ENCODE results near the gene ADTRP.

GRCh38 chr6:11780097-11780428 is 1.5 kb upstream of the ADTRP start:
- TF ChIP-seq RARB (CRISPR knock-in tag; IDR thresholded peaks at IDR 0.05) (no peak), PATZ1 (CRISPR knock-in tag; IDR thresholded peaks at IDR 0.05; ENCODE audit: borderline replicate concordance) (no peak), SNAI2 (CRISPR knock-in tag; IDR thresholded peaks at IDR 0.05) (no peak), BACH2 (CRISPR knock-in tag; IDR thresholded peaks at IDR 0.05; ENCODE audit: borderline replicate concordance) (no peak), ZFP3 (CRISPR knock-in tag; IDR thresholded peaks at IDR 0.05) (no peak), ESRRG (CRISPR knock-in tag; IDR thresholded peaks at IDR 0.05) (no peak), ARNTL (CRISPR knock-in tag; IDR thresholded peaks at IDR 0.05; ENCODE audit: borderline replicate concordance, low read depth) (no peak)

Measured in SK-N-SH treated with all-trans-retinoic acid at 6 μM for 48 hours (cell line).